OCI-LY1 (cell line): Measurements from ENCODE around the gene ACTN4.
"Not testable (repeated sequence)": the region's sequence is repeated elsewhere in the genome, so short reads cannot be mapped to it uniquely, and the experiment has no call there.

ENCODE experiments used
- H2AFZ ChIP-seq: fragments of 200-600 bp; sonication (generic), shearing (Covaris generic); 2 replicates; pipeline ENCODE4 v1.6.0; 2014; ENCODE audit warnings: antibody characterized with exemption, mild to moderate bottlenecking, low read length
- H3F3A ChIP-seq: fragments of 200-600 bp; sonication (generic), shearing (Covaris generic); 2 replicates; pipeline ENCODE4 v1.6.0; 2014; ENCODE audit warnings: mild to moderate bottlenecking, antibody characterized with exemption, low read length, moderate library complexity; ENCODE audit not compliant: insufficient read depth
- H3K27ac ChIP-seq: fragments of 200-600 bp; sonication (generic); 2 replicates; pipeline ENCODE4 v1.5.1; 2014; ENCODE audit warnings: low read length, mixed run types, mild to moderate bottlenecking, low read depth; ENCODE audit not compliant: poor library complexity, severe bottlenecking
- H3K27me3 ChIP-seq: fragments of 200-600 bp; sonication (generic); 2 replicates; pipeline ENCODE4 v1.6.0; 2014; ENCODE audit warnings: antibody characterized with exemption, mild to moderate bottlenecking, low read length, moderate library complexity; ENCODE audit not compliant: insufficient read depth
- H3K36me3 ChIP-seq: fragments of 200-600 bp; sonication (generic); 2 replicates; pipeline ENCODE4 v1.6.1; 2014; ENCODE audit warnings: mild to moderate bottlenecking, antibody characterized with exemption, low read length, moderate library complexity, mixed read lengths; ENCODE audit not compliant: insufficient read depth
- H3K4me1 ChIP-seq: fragments of 200-600 bp; sonication (generic); 2 replicates; pipeline ENCODE4 v1.5.1; 2014; ENCODE audit warnings: mild to moderate bottlenecking, low read length, moderate library complexity; ENCODE audit not compliant: insufficient read depth, severe bottlenecking
- H3K4me2 ChIP-seq: fragments of 200-600 bp; sonication (generic), shearing (Covaris generic); 2 replicates; pipeline ENCODE4 v1.6.1; 2014; ENCODE audit warnings: low read length
- H3K4me3 ChIP-seq: fragments of 200-600 bp; sonication (generic); 2 replicates; pipeline ENCODE4 v1.5.1; 2014; ENCODE audit warnings: low read length, low read depth, mild to moderate bottlenecking, mixed read lengths; ENCODE audit not compliant: poor library complexity, severe bottlenecking
- H3K79me2 ChIP-seq: fragments of 200-600 bp; shearing (Covaris generic); 2 replicates; pipeline ENCODE4 v1.6.1; 2016; ENCODE audit warnings: mixed run types, low read length, mixed read lengths; ENCODE audit not compliant: insufficient read depth
- H3K9ac ChIP-seq: fragments of 200-600 bp; sonication (generic), shearing (Covaris generic); 2 replicates; pipeline ENCODE4 v1.6.1; 2014; ENCODE audit warnings: mild to moderate bottlenecking, low read length, mixed read lengths
- H3K9me2 ChIP-seq: fragments of 200-600 bp; sonication (generic), shearing (Covaris generic); 2 replicates; pipeline ENCODE4 v1.6.1; 2014; ENCODE audit warnings: low read depth, mild to moderate bottlenecking, low read length, mixed read lengths
- H3K9me3 ChIP-seq: fragments of 200-600 bp; shearing (Covaris generic); 2 replicates; pipeline ENCODE4 v1.6.1; 2014; ENCODE audit warnings: low read length, mixed read lengths
- H4K20me1 ChIP-seq: fragments of 200-600 bp; sonication (generic), shearing (Covaris generic); 2 replicates; pipeline ENCODE4 v1.6.0; 2016; ENCODE audit warnings: mild to moderate bottlenecking, low read length; ENCODE audit not compliant: insufficient read depth
- CTCF ChIP-seq: fragments of 200-600 bp; sonication (generic), shearing (Covaris generic); IDR thresholded peaks from 2 replicates; pipeline ENCODE4 v1.5.1; 2017; ENCODE audit warnings: mild to moderate bottlenecking, antibody characterized with exemption, low read length, moderate library complexity, mixed read lengths
- EZH2 ChIP-seq: fragments of 200-600 bp; sonication (generic), shearing (Covaris generic); IDR thresholded peaks from 2 replicates; pipeline ENCODE4 v1.8.0; 2017; ENCODE audit warnings: borderline replicate concordance, mixed run types, mild to moderate bottlenecking, antibody characterized with exemption, low read length, moderate library complexity, mixed read lengths

ACTN4 gene

GRCh38 chr19:38745316-38745715, 97.9 kb downstream of the ACTN4 start:
- Histone ChIP-seq H3K9ac (no peak overlapping the region), H3K27me3 (no peaks in the 10 kb centered on the region), H3K4me1 (no peaks in the 10 kb centered on the region), H4K20me1 (no peaks in the 10 kb centered on the region), H3K79me2 (no peaks in the 10 kb centered on the region), H3K4me3 (no peak overlapping the region), H3F3A (no peaks in the 10 kb centered on the region), H3K4me2 (no peak overlapping the region), H3K9me2 (no peaks in the 10 kb centered on the region), H3K9me3 (no peaks in the 10 kb centered on the region), H3K36me3 (no peaks in the 10 kb centered on the region), H2AFZ (no peak overlapping the region), H3K27ac (no peak overlapping the region)
- TF ChIP-seq CTCF, result no peak
- TF ChIP-seq EZH2, result no peak

- H3K27ac ChIP-seq, H3K79me2 ChIP-seq, H3K9ac ChIP-seq, H3K4me2 ChIP-seq, H4K20me1 ChIP-seq, H2AFZ ChIP-seq, H3F3A ChIP-seq, H3K9me3 ChIP-seq, H3K27me3 ChIP-seq, H3K4me3 ChIP-seq, H3K36me3 ChIP-seq, H3K4me1 ChIP-seq, H3K9me2 ChIP-seq: not testable (repeated sequence)
These were observed 106.3 kb downstream of the ACTN4 start for GRCh38 chr19:38753783-38754182.

GRCh38 chr19:38754196-38754595, 106.7 kb downstream of the ACTN4 start:
- not testable (repeated sequence) for H3F3A ChIP-seq, H3K36me3 ChIP-seq, H3K4me2 ChIP-seq, H2AFZ ChIP-seq, H3K9ac ChIP-seq, H3K9me3 ChIP-seq, H3K4me3 ChIP-seq, H4K20me1 ChIP-seq, H3K79me2 ChIP-seq, H3K27me3 ChIP-seq, H3K27ac ChIP-seq, H3K4me1 ChIP-seq, H3K9me2 ChIP-seq

- Histone ChIP-seq H3K27me3 (no peaks in the 10 kb centered on the region), H3K4me1 (no peaks in the 10 kb centered on the region), H3K79me2 (no peaks in the 10 kb centered on the region), H3K9me3 (no peaks in the 10 kb centered on the region), H3K9ac (no peak overlapping the region), H4K20me1 (no peaks in the 10 kb centered on the region), H3K36me3 (no peaks in the 10 kb centered on the region), H3K4me2 (no peak overlapping the region), H3K4me3 (no peak overlapping the region), H3F3A (no peaks in the 10 kb centered on the region), H3K9me2 (no peaks in the 10 kb centered on the region), H3K27ac (no peak overlapping the region), H2AFZ (no peak overlapping the region)
- no peak for TF ChIP-seq CTCF
- no peak for TF ChIP-seq EZH2
These were observed 112.1 kb downstream of the ACTN4 start for GRCh38 chr19:38759590-38760003.

GRCh38 chr19:38760805-38761517, 113.5 kb downstream of the ACTN4 start:
- H3K9ac ChIP-seq, H3K27ac ChIP-seq, H2AFZ ChIP-seq, H3K9me2 ChIP-seq, H3F3A ChIP-seq, H4K20me1 ChIP-seq, H3K4me1 ChIP-seq, H3K4me2 ChIP-seq, H3K36me3 ChIP-seq, H3K79me2 ChIP-seq, H3K9me3 ChIP-seq, H3K27me3 ChIP-seq, H3K4me3 ChIP-seq: not testable (repeated sequence)

- H3K27ac ChIP-seq, H3K9me3 ChIP-seq, H3K4me2 ChIP-seq, H3K9ac ChIP-seq, H2AFZ ChIP-seq, H3K79me2 ChIP-seq, H4K20me1 ChIP-seq, H3F3A ChIP-seq, H3K4me1 ChIP-seq, H3K36me3 ChIP-seq, H3K27me3 ChIP-seq, H3K4me3 ChIP-seq, H3K9me2 ChIP-seq: not testable (repeated sequence)
These were observed 114.5 kb downstream of the ACTN4 start for GRCh38 chr19:38761884-38762389.
